ENCODE measurements around the gene PRRC2A.

- TF ChIP-seq EP300 (IDR thresholded peaks at IDR 0.05) (no peak), CTCF (IDR thresholded peaks at IDR 0.05) (no peak), POLR2A (IDR thresholded peaks at IDR 0.05; ENCODE audit: low read depth) (no peak), POLR2AphosphoS5 (IDR thresholded peaks at IDR 0.05) (no peak)
Observed at GRCh38 chr6:31582230-31582643, 38.3 kb upstream of the PRRC2A start, which contains the start of gene LTB.

Measured in esophagus muscularis mucosa (tissue), 4 donors.